ENCODE results near the gene DERA. TPM values are rescaled to one million over a fixed set of nuclear protein-coding genes. Genes with fewer than 3 reads are reported as not detected.

The DERA gene
- total RNA-seq, 2 experiments from 2014 or later: 6.2 to 7.2 TPM

DNA sequence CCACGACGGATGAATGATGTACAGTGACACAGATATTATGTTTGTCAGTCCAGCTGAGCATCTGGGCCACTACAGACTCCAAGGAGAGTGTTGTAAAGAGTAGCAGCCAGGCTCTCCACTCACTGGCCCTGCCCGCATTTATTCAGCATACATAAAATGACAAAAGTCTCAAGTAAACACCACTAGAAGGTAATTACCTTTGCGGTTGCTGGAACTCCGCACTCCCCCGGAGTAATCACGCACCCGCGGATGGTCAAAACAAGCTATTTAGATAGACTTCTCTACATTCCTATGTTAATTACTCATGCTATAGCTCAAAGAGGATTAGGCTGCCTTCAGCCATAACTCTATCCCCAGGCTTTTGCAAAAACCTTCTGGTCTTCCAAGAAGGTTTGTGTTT, 47.8 kb upstream of the DERA start:
- Histone ChIP-seq H3K27me3 (ENCODE audit: control insufficient read depth in 1 of 2, insufficient read depth in 2 of 2, low read length in 2 of 2) (peaks cover 0 to 2% of the 10 kb centered on the region in 2 experiments), H3K36me3 (ENCODE audit: insufficient read depth, low read length) (no peaks in the 10 kb centered on the region), H3K27ac (ENCODE audit: low read depth in 1 of 2, low read length in 2 of 2) (no peak overlapping the region), H3K4me3 (ENCODE audit: low read length) (no peak overlapping the region), H3K4me1 (ENCODE audit: insufficient read depth, low read length) (no peaks in the 10 kb centered on the region), H3K9me3 (ENCODE audit: control insufficient read depth in 1 of 2, insufficient read depth in 1 of 2, low read length in 2 of 2) (no peaks in the 10 kb centered on the region)
- DNase-seq: no peak
- intact Hi-C loops (cut with DNase I, micrococcal nuclease): no loop called here
- Mint-ChIP-seq H3K27ac (no peak overlapping the region), H3K9me3 (no peaks in the 10 kb centered on the region), H3K4me1 (ENCODE audit: low read depth) (no peaks in the 10 kb centered on the region), H3K27me3 (peaks cover 24% of the 10 kb centered on the region), H3K36me3 (ENCODE audit: low read depth) (no peaks in the 10 kb centered on the region), H3K4me3 (no peak overlapping the region)
- no peak for ATAC-seq (ENCODE audit: poor library complexity)
- POLR2A ChIA-PET: no interaction called here
- CTCF ChIA-PET: no interaction called here
- TF ChIP-seq, protein P1, sequence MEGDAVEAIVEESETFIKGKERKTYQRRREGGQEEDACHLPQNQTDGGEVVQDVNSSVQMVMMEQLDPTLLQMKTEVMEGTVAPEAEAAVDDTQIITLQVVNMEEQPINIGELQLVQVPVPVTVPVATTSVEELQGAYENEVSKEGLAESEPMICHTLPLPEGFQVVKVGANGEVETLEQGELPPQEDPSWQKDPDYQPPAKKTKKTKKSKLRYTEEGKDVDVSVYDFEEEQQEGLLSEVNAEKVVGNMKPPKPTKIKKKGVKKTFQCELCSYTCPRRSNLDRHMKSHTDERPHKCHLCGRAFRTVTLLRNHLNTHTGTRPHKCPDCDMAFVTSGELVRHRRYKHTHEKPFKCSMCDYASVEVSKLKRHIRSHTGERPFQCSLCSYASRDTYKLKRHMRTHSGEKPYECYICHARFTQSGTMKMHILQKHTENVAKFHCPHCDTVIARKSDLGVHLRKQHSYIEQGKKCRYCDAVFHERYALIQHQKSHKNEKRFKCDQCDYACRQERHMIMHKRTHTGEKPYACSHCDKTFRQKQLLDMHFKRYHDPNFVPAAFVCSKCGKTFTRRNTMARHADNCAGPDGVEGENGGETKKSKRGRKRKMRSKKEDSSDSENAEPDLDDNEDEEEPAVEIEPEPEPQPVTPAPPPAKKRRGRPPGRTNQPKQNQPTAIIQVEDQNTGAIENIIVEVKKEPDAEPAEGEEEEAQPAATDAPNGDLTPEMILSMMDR (IDR thresholded peaks at IDR 0.05): no peak

DNA sequence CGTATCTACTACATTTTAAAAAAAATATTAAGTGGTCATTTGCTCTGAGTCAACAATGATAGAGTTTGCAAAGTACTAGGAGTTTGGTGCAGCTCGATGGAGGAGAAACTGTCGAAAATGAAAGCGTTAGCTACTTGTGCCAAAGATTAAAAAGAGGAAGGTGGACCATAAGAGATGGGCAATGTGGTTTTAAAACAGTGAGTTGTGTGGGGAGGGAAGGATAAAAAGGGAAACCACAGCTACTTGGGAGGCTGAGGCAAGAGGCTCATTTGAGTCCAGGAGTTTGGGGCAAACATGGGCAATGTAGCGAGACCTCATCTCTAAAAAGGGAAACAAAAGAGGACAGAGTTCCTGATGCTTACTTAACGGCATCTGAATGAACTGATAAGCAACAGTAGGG, 47.1 kb upstream of the DERA start:
- CTCF ChIA-PET: no interaction called here
- no peaks in the 10 kb centered on the region for H3K36me3 ChIP-seq (ENCODE audit: insufficient read depth, low read length)
- H3K36me3 Mint-ChIP-seq (ENCODE audit: low read depth): no peaks in the 10 kb centered on the region
- no peak overlapping the region for H3K4me3 Mint-ChIP-seq
- H3K4me3 ChIP-seq (ENCODE audit: low read length): no peak overlapping the region
- peaks cover 0 to 2% of the 10 kb centered on the region in 2 experiments for H3K27me3 ChIP-seq (ENCODE audit: control insufficient read depth in 1 of 2, insufficient read depth in 2 of 2, low read length in 2 of 2)
- DNase-seq (peak in 2 of 14 experiments; percentile 5 to 11), ATAC-seq (ENCODE audit: poor library complexity) (no peak)
- H3K9me3 ChIP-seq (ENCODE audit: control insufficient read depth in 1 of 2, insufficient read depth in 1 of 2, low read length in 2 of 2): no peaks in the 10 kb centered on the region
- H3K27me3 Mint-ChIP-seq: peaks cover 18% of the 10 kb centered on the region
- POLR2A ChIA-PET: no interaction called here
- intact Hi-C loops (cut with DNase I, micrococcal nuclease): no loop called here
- TF ChIP-seq, protein P1 (IDR thresholded peaks at IDR 0.05): no peak
- H3K27ac ChIP-seq (ENCODE audit: low read depth in 1 of 2, low read length in 2 of 2): no peak overlapping the region
- H3K4me1 ChIP-seq (ENCODE audit: insufficient read depth, low read length): no peaks in the 10 kb centered on the region
- no peak overlapping the region for H3K27ac Mint-ChIP-seq
- no peaks in the 10 kb centered on the region for H3K4me1 Mint-ChIP-seq (ENCODE audit: low read depth)
- no peaks in the 10 kb centered on the region for H3K9me3 Mint-ChIP-seq

DNA sequence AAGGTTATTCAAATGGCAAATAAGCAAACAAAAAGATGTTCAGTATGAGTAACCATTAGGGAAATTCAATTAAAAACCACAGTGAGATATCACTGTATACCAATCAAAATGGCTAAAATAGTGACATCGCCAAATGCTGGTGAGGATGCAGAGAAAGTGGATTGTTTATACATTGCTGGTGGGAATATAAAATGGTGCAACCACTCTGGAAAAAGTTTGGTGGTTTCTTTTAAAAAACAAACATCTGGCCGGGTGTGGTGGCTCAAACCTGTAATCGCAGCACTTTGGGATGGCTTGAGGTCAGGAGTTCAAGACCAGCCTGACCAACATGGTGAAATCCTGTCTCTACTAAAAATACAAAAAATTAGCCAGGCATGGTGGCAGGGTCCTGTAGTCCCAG, 42.9 kb upstream of the DERA start:
- Histone ChIP-seq H3K36me3 (ENCODE audit: insufficient read depth, low read length) (no peaks in the 10 kb centered on the region), H3K4me3 (ENCODE audit: low read length) (no peak overlapping the region), H3K27me3 (ENCODE audit: control insufficient read depth in 1 of 2, insufficient read depth in 2 of 2, low read length in 2 of 2) (peaks cover 0 to 1% of the 10 kb centered on the region in 2 experiments), H3K9me3 (ENCODE audit: control insufficient read depth in 1 of 2, insufficient read depth in 1 of 2, low read length in 2 of 2) (no peaks in the 10 kb centered on the region), H3K27ac (ENCODE audit: low read depth in 1 of 2, low read length in 2 of 2) (no peak overlapping the region), H3K4me1 (ENCODE audit: insufficient read depth, low read length) (no peaks in the 10 kb centered on the region)
- ATAC-seq (ENCODE audit: poor library complexity) (no peak), DNase-seq (no peak)
- no peak overlapping the region for H3K4me3 Mint-ChIP-seq
- no peaks in the 10 kb centered on the region for H3K4me1 Mint-ChIP-seq (ENCODE audit: low read depth)
- no peak overlapping the region for H3K27ac Mint-ChIP-seq
- H3K36me3 Mint-ChIP-seq (ENCODE audit: low read depth): no peaks in the 10 kb centered on the region
- H3K9me3 Mint-ChIP-seq: peaks cover 4% of the 10 kb centered on the region
- intact Hi-C loops (cut with DNase I, micrococcal nuclease): no loop called here
- H3K27me3 Mint-ChIP-seq: peaks cover 7% of the 10 kb centered on the region
- POLR2A ChIA-PET: no interaction called here
- CTCF ChIA-PET: no interaction called here
- TF ChIP-seq, protein P1 (IDR thresholded peaks at IDR 0.05): no peak
